HG03571 (cell line): ENCODE results near the gene SLC8A3.

Experiments
- ATAC-seq: cut with Tn5 transposase; IDR thresholded peaks from one replicate; pipeline ENCODE4 v1.9.1; 2021; ENCODE audit not compliant: unreplicated experiment

Gene SLC8A3

DNA sequence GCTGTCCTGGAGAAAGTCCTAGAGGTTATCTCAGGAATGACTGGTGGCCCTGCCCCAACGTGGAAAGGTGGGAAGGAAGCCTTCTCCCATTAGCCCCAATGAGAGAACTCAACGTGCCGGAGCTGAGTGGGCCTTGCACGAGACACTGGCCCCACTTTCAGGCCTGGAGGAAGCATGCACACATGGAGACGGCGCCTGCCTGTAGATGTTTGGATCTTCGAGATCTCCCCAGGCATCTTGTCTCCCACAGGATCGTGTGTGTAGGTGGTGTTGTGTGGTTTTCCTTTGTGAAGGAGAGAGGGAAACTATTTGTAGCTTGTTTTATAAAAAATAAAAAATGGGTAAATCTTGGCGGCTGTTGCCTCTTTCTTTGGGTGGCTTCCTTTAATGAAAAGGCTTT, 156.7 kb downstream of the SLC8A3 start:
- ATAC-seq = no peak

DNA sequence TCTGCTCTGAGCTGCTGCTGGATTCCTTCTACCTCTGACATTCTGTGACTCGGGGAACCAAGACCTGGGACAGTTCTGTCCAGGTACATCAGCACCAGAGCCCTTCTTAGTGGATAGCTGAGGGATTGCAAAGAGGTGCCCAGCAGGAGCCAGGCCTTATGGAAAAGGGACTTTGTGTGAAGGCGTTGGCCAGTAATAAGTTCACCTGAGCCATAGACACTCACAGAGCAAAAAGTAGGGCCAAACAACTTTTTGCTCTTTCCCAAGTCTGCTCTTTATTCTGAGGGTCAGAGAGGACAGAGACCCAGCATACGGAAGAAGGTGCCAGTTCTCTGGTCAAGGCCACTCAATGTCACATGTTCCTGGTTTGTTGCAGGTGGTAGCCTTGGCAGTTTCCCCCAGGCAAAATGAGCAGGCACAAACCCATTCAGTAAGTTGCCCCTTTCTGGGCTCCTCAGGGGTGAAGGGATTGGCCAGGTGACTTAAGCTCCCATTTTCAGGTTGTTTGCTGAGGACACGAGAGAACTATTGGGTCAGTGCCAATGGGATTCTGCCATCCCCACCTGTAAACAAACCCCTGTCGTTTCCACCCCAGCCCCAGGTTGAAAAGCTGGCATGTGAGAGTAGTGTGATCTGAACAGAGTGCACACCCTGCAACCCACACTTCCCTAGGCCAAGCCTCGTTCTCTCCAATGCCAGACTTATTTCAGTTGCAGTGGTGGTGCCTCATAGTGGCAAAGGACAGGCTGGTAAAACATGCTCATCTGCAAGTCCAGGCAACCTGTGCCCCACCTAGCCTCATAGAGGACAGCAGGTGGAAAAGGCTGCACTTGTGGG, 159.2 kb downstream of the SLC8A3 start:
- ATAC-seq = no peak

DNA sequence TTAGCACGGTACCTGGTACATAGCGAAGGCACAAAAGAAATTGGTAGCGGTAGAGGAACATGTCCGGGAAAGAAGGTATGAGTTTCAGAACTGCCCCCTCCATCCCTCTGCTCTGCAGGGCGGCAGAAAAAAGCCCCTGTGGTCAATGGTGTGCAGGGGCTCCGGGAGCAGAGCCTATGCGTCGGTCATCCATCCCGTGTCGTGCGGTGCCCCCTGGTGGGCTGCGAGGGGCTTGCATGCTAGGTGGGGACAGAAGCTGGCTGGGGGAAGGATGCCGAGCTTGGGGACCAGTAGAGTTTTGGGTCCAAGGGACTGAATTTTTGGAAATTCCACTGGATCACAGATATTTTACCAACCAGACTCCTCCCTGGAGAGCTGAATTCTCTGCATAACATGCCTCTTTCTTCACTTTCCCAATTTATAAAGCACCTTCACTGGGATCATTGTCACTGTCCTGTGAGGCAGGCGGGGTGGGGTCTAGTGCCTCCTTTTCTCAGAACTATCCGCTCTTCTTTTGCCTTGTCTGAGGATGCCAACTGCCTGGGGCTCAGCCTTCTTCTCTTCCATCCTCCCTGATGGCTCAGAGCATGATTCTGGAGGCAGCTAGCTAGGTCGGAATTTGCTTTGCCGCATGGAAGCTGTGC, 160.8 kb downstream of the SLC8A3 start:
- ATAC-seq = no peak

DNA sequence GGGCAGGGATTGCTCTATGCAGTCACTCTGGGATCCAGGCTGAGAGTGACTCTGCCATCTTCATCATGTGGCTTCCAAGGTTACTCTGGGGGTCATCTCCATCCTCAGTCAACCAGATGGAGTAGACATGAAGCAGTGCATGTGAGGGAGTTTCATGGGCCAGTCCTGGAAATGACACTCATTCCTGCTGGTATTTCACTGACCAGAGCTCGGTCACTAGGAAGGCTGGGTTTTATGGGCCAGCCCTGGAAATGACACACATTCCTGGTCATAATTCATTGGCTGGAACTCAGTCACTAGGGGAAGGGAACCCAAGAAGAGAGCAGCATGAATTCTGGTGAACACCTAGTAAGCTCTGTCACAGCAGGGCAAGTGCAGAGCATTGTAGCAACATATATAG, 164.9 kb downstream of the SLC8A3 start:
- no peak for ATAC-seq

DNA sequence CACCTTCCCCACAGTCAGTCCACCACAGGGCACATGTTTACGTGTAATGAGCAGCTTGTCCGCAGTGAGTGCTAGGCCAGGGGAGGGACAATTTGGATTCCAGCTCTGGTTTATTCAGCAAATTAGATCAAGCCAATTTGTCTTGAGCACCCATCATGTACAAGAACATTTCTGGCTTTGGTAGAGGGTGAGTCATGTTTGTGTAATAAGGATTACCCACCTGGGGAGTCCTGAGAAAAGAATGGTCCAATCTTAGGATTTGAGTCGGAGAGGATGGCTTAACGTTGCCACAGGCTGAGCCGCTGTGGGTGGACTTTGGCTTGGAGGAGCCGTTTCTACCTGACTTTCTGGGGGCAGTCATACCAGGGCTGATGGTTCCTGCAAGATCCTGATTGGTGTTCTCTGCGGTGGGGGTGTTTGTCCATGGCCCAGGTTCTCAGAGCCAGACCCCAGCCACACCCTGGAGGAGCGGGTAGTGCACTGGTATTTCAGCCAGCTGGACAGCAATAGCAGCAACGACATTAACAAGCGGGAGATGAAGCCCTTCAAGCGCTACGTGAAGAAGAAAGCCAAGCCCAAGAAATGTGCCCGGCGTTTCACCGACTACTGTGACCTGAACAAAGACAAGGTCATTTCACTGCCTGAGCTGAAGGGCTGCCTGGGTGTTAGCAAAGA, 165.8 kb downstream of the SLC8A3 start:
- no peak for ATAC-seq

DNA sequence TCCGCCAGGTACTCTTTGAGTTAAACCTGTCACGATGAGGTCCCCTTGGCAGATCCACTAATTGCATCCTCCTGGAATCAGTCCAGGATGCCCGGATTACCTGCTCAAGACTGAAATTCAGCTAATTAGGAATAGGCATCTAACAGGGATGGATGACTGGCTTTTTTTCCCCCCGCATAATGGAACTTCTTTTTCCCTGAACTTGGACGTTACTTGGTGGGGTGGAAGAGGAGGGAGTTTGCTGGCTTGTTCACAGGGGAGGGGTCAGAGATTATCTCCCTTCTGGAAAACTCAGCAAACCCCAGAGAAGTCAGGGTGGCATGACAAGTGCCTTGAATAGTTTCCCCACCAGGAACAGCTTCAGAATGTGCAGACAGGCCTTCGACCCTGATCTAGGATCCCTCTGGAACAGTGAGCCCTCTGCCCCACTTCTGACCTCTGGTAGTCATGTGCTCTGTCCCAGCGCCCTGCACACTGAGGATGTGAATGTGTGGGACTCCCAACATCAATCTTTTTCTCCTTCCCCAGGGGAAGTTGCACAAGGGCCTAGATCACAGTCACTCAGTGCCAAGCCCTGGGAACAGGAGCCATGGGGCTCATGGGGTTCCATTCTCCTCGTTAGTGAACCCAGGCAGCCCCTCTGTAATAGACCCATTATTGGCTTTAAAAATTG, 167.1 kb downstream of the SLC8A3 start:
- no peak for ATAC-seq

DNA sequence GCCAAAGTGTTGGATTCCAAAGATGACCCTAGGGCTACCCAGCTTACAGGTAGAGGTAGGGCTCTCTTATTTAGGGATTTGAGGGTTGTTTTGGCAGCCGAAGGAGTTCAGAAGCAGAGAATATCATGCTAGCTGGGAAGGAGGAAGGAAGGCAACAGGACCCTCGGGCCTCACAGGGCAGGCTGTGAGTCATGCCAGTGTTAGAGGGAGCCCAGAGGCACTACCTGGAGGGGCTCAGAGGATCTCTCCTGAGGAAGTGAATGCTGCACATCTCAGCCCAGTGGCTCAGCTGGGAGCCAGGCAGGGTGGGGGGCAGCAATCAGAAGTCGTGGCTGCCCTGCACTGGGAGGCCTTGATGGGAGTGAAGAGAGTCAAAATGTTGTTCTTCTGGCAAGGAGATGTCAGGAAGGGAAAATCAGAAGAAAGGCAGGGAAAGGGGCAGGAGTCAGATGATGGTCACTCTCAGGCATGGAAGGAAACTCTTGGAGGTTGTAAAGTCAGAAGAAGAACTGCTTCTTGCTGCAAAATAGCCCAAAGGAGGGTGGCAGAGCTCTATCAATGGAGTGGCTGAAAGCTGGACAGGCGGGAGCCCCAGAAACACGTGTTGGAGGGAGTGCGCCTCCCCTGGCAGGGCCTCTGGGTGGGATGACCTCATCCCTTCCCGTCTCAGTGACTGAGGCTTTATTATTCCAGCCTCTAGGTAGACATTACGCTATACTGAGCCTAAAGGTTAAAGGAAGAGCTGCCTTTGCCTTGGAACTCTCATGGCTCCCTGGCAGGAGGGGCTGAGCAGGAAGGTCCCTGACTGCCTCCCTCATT, 168.2 kb downstream of the SLC8A3 start:
- ATAC-seq = no peak

DNA sequence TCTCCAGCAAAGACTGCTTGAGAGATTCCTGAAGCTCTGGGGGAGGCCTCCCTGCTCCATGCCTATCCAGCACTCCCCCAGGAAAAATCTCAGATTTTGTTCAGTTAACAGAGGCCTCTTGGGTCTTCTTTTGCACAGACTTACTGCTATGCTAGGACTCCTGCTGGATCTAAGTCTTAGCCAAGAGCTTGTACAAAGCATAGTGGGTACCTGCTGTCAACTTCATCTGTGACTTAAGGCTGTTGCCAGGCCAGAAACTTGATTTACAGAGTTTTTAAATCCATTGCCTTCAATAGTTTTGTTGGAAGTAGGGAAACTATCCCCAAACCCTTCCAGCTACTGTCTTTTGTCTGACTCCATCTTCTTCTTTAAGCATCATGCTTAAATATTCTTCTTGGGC, 169.1 kb downstream of the SLC8A3 start:
- ATAC-seq = no peak

DNA sequence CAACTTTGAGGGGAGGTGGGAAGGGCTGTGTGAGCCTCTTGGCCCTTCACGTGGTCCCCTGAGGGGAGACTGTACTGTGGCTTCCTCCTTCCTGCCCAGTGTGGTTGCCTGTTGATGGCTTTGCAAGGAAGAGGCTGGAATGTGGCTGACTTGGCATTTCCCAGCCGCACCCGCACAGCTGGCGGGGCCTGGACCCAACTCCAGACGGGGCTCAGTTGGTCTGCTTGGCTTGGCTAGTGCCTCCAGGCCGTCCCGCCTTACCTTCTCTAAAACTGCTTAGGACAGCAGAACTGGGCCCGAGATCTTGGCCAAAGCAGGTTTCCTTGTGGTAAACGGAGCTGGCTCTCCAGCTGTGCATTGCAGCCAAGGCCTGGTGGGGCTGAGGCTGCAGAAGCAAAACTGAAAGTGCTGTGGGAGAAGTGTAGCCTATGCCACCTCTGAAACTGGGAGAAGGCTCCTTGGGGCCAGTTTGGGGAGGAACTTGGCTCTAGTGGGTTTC, 170.0 kb downstream of the SLC8A3 start:
- ATAC-seq = no peak

DNA sequence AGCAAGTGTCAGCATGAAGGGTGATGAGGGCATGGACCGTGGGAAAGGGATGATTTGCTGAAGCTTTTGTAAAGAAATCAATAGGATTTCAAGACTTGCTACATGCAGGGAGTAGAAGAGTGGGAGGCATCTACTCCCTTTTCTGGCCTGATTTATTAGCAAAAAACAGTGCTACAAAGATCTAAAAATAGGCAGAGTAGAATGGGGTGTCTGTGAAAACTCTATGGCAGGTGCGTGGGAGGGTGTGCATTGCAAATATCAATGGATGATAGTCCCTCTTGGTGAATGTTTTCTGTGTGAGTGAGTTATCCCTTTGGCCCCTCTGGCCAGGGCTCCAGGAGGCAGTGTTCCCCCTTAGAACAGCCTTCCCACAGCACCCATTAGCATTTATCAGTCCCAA, 170.5 kb downstream of the SLC8A3 start:
- ATAC-seq = no peak

DNA sequence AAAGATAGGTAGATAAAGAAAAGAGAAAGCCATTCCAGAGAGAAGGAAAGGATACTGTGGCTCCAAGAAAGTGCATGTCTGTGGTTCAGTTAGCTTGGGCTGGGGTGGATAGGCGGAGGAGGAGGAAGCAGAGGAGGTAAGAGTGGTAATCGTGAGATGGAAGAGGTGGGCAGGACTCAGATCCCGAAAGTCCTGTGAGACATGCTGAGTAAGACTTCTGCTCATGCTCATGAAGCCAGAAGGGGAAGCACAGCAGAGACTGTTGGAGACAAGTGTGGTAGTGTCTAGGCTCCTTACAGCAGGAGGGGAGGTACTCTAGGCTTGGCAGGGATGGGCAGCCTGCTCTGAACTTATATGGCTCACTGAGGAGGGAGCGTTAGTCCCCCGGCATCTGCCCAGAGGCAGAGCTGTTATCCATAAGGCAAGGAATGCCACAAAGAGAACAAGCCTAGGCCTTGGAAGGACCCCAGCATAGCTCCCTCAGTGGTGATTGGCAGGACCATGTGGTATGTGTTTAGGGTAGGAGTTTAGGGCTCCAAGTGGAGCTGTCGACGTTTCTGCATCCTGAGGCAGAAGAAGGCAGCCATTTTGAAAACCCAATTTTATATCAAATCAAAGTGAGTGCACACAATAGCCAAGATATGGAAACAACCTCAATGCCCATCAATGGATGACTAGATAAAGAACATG, 174.2 kb downstream of the SLC8A3 start:
- ATAC-seq = no peak

DNA sequence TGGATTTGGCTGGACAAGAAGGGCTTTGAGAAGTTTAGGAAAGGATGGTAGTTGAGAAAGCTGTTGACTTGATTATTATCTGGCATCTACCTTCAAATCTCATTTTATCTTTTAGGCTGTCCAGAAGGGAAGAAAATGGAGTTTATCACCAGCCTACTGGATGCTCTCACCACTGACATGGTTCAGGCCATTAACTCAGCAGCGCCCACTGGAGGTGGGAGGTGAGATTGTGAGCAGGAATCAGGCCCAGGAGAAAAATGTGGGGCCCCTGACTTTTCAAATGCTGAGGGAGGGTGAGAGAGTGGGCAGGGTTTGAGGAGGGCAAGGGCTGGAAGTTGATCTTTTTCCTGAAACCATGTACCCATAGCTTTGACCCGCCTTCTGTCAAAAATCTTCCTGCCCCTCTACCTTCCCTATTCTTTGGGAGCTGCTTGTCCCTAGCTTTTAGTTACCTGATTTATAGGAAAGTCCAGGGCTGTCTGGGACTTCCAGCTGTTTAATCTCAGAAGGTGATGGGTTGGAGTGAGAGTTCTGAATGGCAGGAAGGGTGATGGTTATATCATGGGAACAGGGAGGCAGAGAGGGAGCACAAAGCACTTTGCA, 175.4 kb downstream of the SLC8A3 start:
- no peak for ATAC-seq

DNA sequence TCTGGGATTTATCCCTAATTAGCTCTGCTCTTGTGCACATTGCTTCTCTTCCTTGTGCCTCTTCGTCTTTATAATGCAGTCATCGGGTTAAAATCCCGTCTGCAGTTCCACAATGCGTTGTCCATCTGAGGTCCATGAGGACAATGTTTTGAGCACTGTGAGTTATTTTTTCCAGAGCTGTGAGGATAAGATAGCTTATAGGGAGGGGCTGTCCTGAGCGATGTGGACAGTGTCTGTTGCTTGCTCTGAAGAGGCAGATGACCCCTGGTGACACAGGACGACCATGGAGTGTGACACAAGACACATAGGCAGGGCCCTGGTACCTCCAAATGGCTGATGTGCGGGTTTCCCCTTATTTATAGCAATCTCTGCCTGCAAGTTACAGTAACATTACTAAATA, 177.0 kb downstream of the SLC8A3 start:
- no peak for ATAC-seq

DNA sequence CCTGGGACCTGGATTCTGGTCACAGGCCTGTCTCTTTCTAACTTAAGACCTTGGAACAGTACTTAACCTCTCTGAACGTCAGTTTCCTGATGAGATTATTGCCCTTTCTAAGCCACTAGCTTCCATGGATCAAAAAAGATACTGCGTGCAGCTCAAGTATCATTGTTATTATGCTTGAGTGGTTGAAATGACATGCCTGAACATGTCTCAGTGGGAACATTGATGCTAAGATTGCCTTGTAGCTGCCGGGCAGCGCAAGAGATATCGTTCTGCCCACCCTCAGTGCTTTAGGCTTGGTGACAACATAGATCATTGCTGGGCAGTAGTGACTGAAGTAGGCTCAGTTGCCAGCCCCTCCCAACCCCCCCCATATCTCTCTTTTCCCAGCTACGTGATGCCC, 177.7 kb downstream of the SLC8A3 start:
- no peak for ATAC-seq

DNA sequence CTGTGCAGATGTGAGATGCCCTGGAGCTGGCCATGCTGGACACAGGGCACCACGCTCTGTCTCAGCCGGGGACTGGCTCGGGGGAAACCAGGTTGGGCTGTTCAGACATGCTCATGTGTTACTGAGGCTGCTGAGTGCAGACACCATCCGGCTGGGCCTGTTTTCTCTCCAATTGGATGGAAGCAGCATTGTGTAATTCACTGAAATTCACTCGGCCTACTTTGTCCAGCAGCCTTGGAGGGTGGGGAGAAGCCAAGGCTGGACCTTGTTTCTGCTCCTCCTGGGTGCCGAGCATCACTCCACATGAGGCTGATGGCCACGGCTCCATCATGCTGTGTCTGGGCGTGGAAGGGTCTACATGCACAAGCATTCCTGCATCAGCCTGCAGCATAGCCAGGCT, 178.8 kb downstream of the SLC8A3 start:
- no peak for ATAC-seq

DNA sequence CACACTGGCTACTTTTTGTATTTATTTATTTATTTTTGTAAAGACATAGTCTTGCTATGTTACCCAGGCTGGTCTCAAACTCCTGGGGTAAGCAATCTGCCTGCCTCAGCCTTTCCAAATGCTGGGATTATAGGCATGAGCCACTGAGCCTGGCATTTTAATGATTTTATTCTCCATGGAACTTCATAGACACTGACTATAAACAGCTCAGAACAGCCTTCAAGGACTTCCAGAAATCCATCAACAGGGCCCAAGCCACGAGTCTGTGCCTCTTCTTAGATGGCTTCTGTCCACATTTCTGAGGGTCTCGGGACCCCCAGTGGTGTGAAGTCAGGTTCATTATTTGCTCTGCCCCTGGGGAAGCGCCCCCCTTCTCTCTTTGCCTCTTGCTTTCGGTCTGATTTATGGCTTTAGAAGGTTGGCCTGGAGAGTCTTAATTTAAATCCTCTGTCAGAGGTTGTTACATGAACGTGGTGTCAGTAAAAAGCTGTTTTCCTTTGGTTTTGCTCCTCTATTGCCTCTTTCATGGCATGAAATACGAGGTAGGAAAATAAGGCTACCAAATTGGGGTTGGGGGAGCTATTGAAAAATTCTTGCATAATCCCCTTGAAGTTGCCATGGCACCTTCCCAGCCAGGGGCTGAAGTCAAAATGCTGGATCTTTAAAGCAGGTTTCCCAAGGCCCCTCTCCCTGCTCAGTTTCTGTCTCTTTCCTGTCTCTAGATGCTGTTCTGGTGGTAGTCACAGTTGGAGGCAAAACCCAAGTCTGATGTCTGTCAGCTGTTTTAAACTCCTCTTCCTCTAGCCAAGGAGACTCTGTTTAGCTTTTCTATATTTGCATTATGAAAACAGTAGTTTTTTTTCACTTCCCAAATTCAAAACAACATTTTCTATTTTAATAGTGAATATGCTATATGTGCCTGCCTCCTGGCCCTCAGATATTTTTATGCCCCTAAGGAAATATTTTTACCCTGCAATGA, 180.2 kb downstream of the SLC8A3 start:
- ATAC-seq = no peak

DNA sequence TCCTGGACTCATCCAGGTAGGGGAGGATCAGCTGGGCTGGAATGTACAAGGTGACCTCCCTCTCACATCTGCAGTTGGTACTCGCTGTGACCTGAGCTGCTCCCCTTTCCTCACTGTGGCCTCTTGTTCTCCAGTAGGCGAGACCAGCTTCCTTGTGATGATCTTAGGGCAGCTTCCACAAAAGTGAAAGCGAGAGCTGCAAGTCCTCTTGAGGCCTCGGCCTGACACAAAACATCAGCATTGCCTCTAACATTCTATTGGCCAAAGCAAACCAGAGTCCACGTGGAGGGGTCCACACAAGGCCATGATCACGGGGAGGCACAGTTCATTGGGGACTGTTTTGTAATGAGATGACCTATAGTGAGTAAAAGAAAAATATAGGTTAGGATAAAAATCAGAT, 182.1 kb downstream of the SLC8A3 start:
- no peak for ATAC-seq

DNA sequence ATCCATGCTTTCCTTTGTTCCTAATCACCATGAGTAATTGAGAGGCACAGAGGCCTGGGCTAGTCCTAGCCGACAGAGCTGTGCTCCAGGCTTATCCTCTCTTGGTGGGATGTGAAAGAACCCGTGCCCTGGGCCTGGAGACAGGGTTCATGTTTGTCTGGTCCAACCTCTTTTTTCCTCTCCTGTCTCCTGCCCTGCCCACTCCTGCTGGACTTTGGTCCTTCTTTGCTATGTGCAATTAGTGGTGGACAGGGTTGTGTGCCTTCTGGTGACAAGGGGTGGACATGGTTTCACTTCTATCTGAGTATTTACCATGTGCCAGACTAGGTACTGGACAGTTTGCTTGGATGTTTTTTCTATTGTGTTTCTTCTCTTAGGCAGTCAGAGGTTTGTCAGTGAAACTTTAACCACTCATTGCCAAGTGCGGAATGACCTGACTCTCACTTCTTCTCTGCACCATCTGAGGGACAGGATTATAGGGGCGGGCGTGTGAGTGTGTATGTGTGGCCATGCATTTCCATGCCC, 183.4 kb downstream of the SLC8A3 start:
- no peak for ATAC-seq
